Measurements from ENCODE around the gene ASGR1.

DNA sequence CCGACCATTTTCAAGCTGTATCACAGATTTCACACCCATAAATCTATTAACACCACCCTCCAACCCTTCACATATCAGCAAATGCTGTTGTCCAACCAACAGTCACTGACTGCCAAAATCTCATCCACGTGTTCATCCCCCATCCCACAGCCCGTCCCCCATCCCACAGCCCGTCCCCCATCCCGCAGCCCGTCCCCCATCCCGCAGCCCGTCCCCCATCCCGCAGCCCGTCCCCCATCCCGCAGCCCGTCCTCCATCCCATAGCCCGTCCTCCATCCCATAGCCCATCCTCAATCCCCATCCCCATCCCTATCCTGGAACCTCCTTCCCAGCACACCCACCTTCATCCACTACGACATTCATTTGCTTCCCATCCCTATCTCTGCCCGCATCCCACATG, 26.4 kb upstream of the ASGR1 start:
- TF ChIP-seq, protein P1, sequence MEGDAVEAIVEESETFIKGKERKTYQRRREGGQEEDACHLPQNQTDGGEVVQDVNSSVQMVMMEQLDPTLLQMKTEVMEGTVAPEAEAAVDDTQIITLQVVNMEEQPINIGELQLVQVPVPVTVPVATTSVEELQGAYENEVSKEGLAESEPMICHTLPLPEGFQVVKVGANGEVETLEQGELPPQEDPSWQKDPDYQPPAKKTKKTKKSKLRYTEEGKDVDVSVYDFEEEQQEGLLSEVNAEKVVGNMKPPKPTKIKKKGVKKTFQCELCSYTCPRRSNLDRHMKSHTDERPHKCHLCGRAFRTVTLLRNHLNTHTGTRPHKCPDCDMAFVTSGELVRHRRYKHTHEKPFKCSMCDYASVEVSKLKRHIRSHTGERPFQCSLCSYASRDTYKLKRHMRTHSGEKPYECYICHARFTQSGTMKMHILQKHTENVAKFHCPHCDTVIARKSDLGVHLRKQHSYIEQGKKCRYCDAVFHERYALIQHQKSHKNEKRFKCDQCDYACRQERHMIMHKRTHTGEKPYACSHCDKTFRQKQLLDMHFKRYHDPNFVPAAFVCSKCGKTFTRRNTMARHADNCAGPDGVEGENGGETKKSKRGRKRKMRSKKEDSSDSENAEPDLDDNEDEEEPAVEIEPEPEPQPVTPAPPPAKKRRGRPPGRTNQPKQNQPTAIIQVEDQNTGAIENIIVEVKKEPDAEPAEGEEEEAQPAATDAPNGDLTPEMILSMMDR (IDR thresholded peaks at IDR 0.05) = no peak
- TF ChIP-seq, protein P2, sequence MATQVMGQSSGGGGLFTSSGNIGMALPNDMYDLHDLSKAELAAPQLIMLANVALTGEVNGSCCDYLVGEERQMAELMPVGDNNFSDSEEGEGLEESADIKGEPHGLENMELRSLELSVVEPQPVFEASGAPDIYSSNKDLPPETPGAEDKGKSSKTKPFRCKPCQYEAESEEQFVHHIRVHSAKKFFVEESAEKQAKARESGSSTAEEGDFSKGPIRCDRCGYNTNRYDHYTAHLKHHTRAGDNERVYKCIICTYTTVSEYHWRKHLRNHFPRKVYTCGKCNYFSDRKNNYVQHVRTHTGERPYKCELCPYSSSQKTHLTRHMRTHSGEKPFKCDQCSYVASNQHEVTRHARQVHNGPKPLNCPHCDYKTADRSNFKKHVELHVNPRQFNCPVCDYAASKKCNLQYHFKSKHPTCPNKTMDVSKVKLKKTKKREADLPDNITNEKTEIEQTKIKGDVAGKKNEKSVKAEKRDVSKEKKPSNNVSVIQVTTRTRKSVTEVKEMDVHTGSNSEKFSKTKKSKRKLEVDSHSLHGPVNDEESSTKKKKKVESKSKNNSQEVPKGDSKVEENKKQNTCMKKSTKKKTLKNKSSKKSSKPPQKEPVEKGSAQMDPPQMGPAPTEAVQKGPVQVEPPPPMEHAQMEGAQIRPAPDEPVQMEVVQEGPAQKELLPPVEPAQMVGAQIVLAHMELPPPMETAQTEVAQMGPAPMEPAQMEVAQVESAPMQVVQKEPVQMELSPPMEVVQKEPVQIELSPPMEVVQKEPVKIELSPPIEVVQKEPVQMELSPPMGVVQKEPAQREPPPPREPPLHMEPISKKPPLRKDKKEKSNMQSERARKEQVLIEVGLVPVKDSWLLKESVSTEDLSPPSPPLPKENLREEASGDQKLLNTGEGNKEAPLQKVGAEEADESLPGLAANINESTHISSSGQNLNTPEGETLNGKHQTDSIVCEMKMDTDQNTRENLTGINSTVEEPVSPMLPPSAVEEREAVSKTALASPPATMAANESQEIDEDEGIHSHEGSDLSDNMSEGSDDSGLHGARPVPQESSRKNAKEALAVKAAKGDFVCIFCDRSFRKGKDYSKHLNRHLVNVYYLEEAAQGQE (IDR thresholded peaks at IDR 0.05; ENCODE audit: insufficient read depth in 1 of 2, low read depth in 2 of 2, low read length in 1 of 2) = no peak
- no peak for TF ChIP-seq POLR2AphosphoS5 (IDR thresholded peaks at IDR 0.05; ENCODE audit: low read depth, low read length)
- no peak for TF ChIP-seq TCF7L2 (IDR thresholded peaks at IDR 0.05; ENCODE audit: low read depth, low read length)
